ENCODE measurements around the gene PDZD4.

The PDZD4 gene

DNA sequence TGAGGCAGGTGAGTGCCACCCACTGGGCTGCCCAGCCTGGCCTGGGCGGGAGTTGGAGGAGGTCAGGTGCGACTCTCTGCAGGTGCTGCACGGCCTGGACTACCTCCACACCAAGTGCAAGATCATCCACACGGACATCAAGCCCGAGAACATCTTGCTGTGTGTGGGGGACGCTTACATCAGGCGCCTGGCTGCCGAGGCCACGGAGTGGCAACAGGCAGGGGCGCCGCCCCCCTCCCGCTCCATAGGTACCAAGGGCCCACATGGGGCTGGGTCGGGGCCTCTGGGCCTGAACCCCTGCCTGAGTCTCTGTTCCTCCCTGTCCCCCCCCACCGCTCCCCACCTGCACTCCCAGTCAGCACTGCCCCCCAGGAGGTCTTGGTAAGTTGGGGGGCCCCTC lies 47.5 kb downstream of the PDZD4 start:
- DNase-seq: no peak

DNA sequence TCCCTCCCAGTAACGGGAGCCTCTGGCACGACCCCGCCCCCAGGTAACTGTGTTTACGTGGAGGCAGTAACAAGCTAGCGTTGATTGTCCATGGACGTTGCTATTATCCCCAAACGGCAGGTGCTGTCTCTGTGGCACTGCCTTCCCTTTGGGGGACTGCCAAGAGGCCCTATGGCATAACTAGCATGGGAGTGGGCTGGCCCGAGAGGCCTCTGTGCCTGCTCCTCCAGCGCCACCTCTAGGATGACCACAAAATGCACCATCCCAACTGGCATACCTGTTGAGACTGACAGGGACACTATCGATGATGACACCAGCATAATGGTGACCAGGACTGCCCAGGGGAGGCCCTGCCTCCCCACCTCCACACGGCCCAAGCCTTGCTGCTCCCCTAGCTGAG lies 48.0 kb downstream of the PDZD4 start:
- no peak for DNase-seq

DNA sequence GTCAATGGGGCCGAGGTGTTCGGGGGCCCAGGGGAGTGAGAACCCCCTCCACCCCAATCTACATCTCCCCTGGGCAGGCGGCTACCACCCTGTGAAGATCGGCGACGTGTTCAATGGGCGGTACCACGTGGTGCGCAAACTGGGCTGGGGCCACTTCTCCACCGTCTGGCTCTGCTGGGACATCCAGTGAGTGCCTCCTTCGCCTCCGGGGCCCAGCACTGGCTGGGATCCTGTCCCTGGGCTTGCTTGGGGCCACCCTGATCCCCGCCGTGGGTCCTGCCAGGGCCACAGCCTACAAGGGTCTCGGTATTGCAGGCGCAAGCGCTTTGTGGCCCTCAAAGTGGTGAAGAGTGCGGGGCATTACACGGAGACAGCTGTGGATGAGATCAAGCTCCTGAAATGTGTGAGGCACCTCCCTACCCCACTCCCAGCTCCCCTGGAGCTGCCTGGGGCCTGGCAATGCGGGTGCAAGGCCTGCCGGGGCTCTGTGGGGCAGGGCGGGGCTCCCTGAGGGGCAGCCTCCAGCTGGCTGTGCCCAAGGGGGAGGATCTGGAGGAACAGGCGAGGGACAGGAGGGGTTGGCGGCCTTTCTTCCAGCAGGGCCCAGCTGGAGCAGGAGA lies 48.8 kb downstream of the PDZD4 start:
- DNase-seq: peak; percentile 52

DNA sequence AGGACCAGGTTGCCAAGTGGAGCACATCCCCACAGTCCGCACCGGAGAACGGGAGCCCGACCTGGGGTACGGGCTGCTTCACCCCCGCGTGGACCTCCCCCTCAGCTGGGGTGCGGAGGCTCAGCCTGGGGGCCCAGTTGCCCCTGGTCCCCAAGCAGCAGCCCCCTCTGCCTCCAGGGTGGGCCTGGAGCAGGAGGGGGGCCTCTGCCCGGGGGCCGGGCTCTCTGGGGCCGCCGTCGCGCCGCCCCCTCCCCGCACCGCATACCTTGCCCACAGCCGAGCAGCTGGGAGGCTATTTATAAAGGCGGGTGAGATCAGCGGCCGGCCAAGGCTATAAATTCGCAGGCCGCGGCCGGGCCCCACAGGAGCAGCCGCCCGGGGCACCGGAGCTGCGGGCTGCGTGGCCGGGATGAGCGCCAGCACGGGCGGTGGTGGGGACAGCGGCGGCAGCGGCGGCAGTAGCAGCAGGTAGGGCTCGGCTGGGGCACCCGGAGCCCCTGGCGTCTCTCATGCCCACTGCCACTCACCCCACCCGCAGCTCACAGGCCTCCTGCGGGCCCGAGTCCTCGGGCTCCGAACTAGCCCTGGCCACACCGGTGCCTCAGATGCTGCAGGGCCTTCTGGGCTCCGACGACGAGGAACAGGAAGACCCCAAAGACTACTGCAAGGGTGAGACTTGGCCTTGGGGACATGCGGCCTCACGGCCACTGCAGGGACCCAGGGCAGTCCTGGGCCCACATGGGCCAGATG lies 49.5 kb downstream of the PDZD4 start, which contains the start of gene SRPK3:
TSS of gene SRPK3 (plus strand) at position 364 of the 750 bp plus-strand sequence. CDS start at position 410, 46 bp downstream.
- DNase-seq: peak; percentile 67

- DNase-seq: peak; percentile 16
Observed at GRCh38 chrX:153779891-153780677, 50.3 kb downstream of the PDZD4 start.

- DNase-seq: peak; percentile 16
Observed at GRCh38 chrX:153778684-153779101, 51.7 kb downstream of the PDZD4 start.

DNA sequence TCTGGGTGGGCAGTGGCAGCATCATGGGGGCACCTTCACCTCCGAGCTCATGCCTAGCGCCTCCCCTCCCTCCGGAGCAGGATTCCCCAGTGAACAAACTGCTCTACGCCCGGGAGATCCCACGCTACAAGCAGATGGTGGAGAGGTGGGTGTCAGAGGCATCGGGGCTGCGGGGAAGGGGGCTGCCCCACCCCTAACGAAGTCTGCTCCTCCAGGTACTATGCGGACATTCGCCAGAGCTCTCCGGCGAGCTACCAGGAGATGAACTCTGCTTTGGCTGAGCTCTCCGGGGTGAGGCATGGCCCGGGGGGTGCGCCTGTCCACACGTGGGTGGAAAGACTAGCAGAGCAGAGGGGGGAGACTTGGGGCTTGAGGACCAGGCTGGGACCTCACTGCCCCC lies 52.2 kb downstream of the PDZD4 start:
- peak; percentile 17 for DNase-seq

- DNase-seq: peak; percentile 20
Observed at GRCh38 chrX:153777261-153778090, 52.9 kb downstream of the PDZD4 start.

GRCh38 chrX:153776611-153777045 lies 53.7 kb downstream of the PDZD4 start:
- DNase-seq: no peak

DNA sequence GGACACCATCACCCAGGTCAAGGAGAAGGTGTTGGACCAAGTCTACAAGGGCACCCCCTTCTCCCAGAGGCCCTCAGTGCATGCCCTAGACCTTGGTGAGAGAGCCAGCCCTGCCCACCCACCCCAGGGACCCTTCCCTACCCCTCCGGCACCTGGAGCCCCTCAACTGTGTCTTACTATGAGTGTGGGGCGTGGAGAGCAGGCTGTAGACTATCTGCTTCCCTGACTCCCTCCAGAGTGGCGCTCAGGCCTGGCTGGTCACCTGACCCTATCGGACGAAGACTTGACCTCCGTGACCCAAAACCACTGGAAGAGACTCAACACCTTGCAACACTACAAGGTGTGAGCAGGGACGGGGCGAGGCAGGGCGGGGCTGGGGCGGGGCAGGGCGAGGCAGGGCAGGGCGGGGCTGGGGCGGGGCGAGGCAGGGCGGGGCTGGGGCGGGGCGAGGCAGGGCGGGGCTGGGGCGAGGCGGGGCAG lies 54.2 kb downstream of the PDZD4 start:
- DNase-seq: peak; percentile 10

DNA sequence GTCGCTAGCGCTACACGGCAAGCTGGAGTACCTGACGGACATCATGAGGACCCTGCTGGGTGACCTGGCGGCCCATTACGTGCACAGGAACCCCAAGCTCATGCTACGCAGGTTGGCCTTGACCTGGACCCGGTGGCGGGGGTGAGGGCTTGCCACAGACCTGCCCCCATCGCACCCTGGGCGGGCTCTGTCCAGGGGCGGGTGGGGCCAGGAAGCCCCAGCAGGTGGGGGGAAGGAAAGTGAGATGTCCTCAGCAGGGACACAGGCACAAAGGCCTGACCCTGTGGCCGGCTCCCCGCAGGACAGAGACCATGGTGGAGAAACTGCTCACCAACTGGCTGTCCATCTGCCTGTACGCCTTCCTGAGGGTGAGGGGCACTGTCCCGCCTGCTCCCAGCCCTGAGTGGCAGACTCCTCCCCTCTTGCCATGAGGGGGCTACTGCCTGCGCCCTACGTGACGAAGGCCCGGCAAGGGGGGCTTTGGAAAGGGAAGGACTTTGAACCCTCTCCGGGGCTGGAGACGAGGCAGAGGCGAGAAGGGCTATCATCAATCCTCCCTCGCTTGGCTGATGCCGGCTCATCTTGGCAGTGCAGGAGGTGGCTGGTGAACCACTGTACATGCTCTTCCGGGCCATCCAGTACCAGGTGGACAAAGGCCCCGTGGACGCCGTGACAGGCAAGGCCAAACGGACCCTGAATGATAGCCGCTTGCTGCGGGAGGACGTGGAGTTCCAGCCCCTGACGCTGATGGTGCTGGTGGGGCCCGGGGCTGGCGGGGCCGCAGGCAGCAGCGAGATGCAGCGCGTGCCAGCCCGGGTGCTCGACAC lies 54.8 kb downstream of the PDZD4 start:
- peak; percentile 10 for DNase-seq

- DNase-seq: peak; percentile 11
Observed at GRCh38 chrX:153774576-153775292, 55.6 kb downstream of the PDZD4 start.

DNA sequence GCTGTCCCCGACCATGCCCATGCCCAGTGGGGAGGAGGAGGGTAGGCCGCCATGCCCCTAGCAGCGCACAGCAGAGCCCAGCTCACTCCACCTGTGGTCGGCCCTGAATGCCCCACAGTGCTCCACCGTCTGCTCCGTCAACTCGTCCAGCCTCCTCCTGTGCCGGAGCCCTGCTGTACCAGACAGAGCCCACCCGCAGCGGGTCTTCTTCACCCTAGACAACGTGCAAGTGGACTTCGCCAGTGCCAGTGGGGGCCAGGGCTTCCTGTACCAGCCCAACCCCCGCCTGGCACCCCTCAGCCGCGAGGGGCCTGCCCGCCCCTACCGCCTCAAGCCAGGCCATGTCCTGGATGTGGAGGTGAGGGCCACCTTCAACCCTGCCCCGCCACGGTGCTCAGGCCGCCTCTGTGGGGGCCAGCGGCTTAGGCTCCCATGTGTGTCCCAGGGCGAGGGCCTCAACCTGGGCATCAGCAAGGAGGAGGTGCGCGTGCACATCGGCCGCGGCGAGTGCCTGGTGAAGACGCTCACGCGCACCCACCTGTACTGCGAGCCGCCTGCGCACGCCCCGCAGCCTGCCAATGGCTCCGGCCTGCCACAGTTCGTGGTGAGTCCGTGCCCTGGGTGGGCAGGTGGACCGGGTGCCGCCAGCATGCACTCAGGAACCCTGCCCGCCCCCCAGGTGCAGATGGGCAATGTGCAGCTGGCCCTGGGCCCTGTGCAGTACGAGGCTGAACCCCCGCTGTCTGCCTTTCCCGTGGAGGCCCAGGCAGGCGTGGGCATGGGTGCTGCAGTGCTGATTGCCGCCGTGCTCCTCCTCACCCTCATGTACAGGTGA lies 56.4 kb downstream of the PDZD4 start:
- DNase-seq: no peak

GRCh38 chrX:153773218-153773611 lies 57.1 kb downstream of the PDZD4 start:
- no peak for DNase-seq

- no peak for DNase-seq
Observed at GRCh38 chrX:153772316-153773217, 57.8 kb downstream of the PDZD4 start.

GRCh38 chrX:153771415-153772315 lies 58.7 kb downstream of the PDZD4 start:
- no peak for DNase-seq

DNA sequence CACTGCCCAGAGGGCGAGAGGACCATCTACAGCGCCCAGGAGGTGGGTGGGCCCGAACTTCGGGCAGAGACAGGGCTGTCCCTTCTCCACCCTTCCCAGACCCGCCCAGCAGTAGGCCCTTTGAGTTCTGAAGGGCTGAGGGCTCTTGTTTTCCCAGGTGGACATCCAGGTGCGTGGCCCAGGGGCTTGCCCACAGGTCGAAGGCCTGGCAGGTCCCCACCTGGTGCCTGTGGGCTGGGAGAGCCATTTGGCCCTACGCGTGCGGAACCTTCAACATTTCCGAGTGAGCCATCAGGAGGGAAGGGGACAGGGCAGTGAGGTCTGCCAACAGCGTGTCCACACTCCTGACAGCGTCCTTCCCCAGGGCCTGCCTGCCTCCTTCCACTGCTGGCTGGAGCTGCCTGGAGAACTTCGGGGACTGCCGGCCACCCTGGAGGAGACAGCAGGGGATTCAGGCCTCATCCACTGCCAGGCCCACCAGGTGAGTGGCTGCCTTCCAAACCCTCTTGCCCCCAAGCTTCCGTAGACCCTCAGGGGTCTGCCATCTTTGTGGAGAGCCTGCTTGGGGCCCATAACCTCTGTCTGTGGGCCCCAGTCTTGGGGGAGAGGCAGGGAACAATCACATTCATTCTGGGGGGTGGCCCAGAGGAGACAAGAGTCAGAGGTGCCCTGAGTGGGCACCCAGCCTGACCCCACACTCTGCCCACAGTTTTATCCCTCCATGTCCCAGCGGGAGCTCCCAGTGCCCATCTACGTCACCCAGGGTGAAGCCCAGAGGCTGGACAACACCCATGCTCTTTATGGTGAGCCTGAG lies 59.5 kb downstream of the PDZD4 start:
- no peak for DNase-seq
